GM12892 (cell line): ENCODE data around the gene AP1S3.
"Not testable (repeated sequence)": the region's sequence is repeated elsewhere in the genome, so short reads cannot be mapped to it uniquely, and the experiment has no call there.

Experiments used
- DNase-seq: peaks from one replicate; pipeline ENCODE4 v3.0.0; 2011; ENCODE audit not compliant: insufficient read length
- FAIRE-seq: peaks from 2 replicates; lab custom pipeline; 2011; peaks lifted over from hg19 to GRCh38; lab: Jason Lieb, UNC
- POLR2A ChIP-seq: IDR thresholded peaks from 2 replicates; pipeline ENCODE4 v1.6.1; 2011; ENCODE audit warnings: low read depth, low read length, control low read depth
- POLR2AphosphoS5 ChIP-seq: IDR thresholded peaks from 2 replicates; pipeline ENCODE4 v1.6.1; 2011; ENCODE audit warnings: low read depth, low read length, control low read depth
- TAF1 ChIP-seq: IDR thresholded peaks from 2 replicates; pipeline ENCODE4 v1.6.1; 2011; ENCODE audit warnings: low read depth, mild to moderate bottlenecking, control low read depth, low read length, borderline replicate concordance

Gene AP1S3

DNA sequence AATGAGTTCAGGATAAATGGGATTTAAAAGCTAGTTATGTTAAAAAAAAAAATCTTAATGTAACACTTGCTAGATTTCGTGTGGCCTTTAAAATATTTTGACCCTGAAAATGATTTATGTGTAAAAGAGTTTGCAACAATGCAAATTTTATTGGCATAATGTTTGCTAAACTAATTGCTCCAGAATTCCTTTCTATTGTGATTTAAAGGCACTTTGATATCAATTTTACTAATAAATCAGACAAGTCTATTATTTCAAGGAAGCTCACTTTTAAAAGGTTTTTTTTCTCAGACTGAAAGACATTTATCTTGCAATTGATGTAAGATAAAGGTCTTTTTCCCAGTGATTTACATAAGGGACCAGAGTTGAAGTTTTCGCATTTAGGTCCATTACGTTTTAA is 17.5 kb downstream of the AP1S3 start:
- DNase-seq (no peak), FAIRE-seq (no peak)
- TF ChIP-seq POLR2AphosphoS5 (no peak), POLR2A (no peak), TAF1 (no peak)

DNA sequence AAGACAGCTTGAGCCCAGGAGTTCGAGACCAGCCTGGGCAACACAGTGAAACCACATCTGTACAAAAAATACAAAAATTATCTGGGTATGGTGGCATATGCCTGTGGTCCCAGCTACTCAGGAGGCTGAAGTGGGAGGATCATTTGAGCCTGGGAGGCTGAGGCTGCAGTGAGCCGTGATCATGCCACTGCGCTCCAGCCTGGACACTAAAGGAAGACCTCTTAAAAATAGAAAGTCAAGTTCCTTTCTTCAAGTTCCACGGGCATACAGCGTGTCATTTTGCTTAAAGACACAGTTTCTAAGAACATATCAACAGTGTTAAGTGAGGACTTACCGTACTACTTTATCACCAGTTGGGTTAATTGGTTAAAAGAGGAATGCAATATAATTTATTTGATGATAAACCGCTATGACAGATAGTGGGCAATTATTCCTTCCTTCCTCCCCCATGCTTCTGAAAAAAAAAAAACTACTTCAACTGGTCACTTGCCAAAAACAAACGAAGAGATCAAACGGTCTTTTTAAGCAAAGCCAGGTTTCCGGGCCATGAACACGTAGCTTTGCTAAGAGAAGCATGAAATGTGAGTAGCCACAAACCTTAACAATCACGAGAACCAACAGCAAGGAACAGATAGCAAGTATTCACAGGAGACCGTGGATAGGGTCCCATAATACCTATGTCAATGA is 21.4 kb downstream of the AP1S3 start:
- TF ChIP-seq POLR2A (no peak), POLR2AphosphoS5 (no peak)
- DNase-seq (no peak), FAIRE-seq (no peak)

DNA sequence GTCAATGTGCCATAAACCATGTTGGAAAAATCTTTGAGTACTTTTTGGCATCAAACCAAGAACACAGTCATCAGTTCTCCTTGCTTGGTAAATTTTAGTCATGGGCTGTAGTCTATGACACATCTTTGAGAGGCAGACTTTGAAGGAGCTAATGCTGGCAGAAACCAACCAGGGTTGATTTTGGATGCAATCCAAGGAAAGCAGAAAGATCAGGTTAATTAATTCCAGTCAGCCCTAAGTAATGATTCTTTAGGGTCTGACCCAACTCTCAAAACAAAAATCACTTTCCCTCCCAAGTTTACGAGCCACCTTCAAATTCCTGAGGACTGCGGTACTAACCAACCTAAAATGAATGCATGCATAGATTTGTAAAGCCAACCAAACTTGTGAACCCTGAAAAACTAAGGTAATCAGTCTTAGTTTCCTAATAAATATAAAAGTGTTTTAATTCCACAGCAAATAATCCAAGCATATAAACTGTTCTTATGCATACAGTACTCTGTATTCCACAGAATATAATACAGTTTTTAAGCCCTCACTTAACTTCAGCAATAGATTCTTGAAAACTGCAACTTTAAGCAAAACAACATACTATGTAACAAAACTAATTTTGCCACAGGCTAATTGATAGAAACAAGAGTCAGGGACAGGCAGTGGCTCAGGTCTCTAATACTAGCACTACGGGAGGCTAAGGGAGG is 22.0 kb downstream of the AP1S3 start:
- no peak for TF ChIP-seq TAF1
- TF ChIP-seq POLR2A = no peak
- no peak for TF ChIP-seq POLR2AphosphoS5
- no peak for FAIRE-seq
- no peak for DNase-seq

DNA sequence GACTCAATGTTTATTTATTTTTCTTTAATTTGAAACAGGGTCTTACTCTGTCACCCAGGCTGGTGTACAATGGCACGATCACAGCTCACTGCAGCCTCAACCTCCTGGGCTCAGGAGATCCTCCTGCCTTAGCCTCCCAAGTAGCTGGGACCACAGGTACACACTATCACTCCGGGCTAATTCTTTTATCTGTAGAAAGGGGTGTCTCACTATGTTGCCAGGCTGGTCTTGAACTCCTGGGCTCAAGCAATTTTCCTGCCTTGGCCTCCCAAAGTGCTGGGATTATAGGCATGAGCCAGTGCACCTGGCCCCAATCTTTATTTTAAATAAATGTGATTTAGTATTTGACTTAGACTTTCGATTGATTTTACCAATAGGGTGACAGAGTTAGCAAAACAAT is 22.6 kb downstream of the AP1S3 start:
- not testable (repeated sequence) for FAIRE-seq

DNA sequence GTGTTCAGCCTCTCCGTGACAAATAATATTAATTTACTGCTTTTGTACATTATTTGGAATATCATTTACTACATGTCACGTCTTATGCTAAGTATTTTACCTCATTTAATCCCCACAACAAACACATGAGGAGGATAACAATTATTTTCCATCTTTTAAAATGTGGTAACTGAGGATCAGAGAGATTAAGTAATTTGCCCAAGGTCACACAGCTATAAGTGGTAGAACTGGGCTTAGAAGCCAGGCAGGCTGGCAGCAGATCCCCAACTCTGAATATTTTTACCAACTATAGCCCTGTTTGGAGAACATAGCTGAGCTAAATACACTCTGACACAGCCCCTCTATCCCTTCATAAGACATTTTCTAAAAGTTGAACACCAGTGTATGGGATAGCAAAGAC is 24.1 kb downstream of the AP1S3 start:
- FAIRE-seq = no peak

More for the DNA sequence above, 22.6 kb downstream of the AP1S3 start:
- DNase-seq = not testable (repeated sequence)

DNA sequence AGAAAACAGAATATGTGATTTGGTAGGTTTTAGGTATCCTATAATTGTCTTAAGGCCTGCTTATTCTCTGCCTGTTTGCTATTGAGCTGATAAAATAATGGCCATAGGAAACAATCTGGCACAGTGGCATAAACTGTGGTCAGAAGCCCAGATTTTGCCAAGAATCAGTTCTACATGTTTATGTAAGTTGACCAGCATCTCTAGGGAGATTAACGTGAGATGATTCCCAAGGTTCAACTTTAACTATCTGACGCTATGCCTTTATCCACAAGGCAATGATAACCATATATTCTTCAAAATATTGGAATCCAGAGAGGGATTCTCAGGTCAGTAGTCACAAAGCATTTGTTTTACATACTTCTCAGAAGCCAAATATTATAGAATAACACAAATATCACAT is 25.6 kb downstream of the AP1S3 start:
- FAIRE-seq (no peak), DNase-seq (no peak)
- no peak for TF ChIP-seq TAF1

More for the DNA sequence above, 24.1 kb downstream of the AP1S3 start:
- no peak for TF ChIP-seq POLR2AphosphoS5
- no peak for TF ChIP-seq POLR2A
- TF ChIP-seq TAF1 = no peak
- DNase-seq = no peak

DNA sequence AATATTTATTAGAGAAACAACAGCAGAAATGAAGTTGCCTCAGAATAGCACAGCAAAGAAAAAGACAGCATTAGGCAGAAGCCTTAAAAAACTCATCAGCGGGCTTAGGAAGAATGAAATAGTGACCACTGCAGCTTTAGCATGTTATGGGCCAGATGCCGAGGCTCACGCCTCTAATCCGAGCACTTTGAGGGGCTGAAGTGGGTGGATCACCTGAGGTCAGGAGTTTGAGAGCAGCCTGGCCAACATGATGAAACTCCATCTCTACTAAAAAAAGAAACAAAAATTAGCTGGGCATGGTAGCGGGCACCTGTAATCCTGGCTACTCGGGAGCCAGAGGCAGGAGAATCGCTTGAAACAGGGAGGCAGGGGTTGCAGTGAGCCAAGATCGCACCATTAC is 32.4 kb downstream of the AP1S3 start:
- FAIRE-seq = peak; percentile 27
- no peak for TF ChIP-seq POLR2A
- TF ChIP-seq POLR2AphosphoS5 = no peak
- TF ChIP-seq TAF1 = no peak
- no peak for DNase-seq

DNA sequence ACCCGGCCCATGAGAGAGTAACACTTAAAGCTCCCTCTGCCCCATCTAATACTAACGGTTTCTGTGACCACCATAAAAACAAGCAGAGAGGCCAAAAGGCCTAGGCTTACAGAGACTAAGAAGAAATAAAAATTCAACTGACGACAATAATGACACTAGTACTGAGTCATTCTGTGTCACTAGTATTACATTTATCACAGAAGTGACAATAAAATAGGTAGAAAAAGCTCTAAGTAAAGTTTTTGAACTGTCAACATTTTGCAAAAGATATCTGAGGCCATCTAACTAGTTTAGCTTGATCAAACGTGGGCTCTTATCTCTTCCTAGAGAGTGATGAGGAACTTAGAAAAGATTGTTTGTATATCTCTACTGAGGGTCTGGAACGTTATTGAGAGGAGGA is 35.6 kb downstream of the AP1S3 start:
- no peak for TF ChIP-seq POLR2A
- TF ChIP-seq TAF1 = no peak
- TF ChIP-seq POLR2AphosphoS5 = no peak
- DNase-seq (no peak), FAIRE-seq (no peak)

DNA sequence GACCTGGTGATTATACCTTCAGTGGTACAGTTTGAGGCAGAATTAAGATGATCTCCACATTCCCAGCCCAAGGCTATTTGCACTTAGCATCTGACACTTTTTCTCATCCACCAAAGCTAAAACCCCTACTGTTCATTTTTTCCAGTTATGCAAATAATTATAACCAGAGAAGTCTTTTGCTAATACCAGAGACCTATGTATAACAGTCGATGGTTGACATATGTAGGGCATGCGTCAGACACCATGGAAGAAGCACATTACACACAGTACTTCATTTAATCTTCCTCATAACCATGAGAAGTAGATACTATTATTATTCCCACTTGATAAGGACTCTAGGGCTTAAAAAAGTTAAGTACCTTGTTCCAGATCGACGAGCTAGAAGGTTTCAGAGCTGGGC is 36.5 kb downstream of the AP1S3 start:
- TF ChIP-seq TAF1 (no peak), POLR2AphosphoS5 (no peak), POLR2A (no peak)
- FAIRE-seq = no peak
- DNase-seq = no peak

DNA sequence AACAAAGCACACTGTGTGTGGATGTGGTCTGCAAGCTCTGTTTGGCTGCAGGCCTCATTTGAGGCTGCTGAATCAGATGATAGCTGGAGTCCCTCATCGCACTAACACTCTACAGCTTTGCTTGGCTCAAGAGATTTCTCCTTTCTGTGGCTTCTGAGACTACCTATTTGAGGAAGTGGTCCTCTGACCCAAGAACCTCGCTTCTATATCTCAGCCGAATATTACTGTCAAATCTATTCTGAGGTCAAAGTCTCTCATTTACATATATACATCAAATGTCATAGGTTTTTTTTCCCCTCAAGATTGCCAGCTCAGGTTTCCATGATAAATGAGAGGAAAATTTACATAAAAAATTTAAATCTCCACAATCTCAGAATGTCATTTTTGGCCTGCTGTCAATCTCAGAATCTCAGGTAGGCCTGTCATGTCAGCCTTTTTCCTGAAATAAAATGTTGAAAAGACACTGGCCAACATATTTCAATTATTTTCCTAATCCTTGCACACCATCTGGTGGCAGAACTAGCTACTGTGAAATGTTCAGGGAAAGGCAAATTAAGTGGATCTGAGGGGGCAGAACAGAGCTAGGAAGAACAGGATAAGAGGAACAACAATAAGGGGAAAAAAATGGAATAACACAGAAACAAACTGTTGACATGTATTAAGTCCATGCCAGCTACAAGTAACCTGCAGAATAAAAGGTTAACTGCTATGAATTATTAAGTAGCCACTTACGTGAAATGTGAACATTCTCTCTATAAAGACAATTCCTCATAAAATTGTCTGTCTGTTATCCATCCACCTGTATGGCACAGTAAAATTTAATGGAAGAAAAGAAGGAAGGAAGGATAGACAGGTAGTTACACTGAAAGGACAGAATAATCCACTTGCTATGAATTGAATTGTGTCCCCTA is 39.3 kb downstream of the AP1S3 start:
- DNase-seq (peak; percentile 39), FAIRE-seq (peak; percentile 73)
- TF ChIP-seq TAF1 = no peak
- no peak for TF ChIP-seq POLR2AphosphoS5
- no peak for TF ChIP-seq POLR2A

DNA sequence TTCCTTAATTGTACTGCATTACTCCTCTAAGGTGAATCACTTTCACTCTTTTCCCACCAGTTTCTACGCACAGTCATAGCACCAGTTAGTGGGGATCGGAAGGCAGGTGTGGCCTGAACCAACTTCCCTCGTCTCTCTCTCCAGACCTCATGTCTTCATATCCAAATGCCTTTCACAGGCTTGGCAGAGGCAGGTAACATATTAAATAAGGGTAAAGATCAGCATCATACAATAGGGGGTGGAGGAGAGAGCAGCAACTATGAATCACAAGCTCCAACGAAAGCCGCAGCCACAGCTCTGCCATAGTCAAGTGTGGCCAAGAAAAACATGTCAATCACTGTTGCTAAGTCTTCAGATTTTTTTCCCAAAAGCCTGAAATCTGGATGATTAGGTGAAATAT is 40.3 kb downstream of the AP1S3 start:
- TF ChIP-seq POLR2AphosphoS5 (no peak), POLR2A (no peak), TAF1 (no peak)
- FAIRE-seq (no peak), DNase-seq (no peak)
